Endothelial cell (in vitro differentiated cells): ENCODE results near the gene UPB1. TPM values are rescaled to one million over a fixed set of nuclear protein-coding genes. Genes with fewer than 3 reads are reported as not detected.

Experiments
- DNase-seq: peaks from one replicate; pipeline ENCODE4 v3.0.0; 2021; ENCODE audit warnings: low spot score
- H3K27ac Mint-ChIP-seq: one replicate; pipeline ENCODE4 v1.8.0; 2021; ENCODE audit warnings: mixed read lengths, inconsistent platforms; ENCODE audit not compliant: unreplicated experiment
- H3K27me3 Mint-ChIP-seq: one replicate; pipeline ENCODE4 v1.8.0; 2021; ENCODE audit warnings: mild to moderate bottlenecking, moderate library complexity, mixed read lengths, inconsistent platforms; ENCODE audit not compliant: unreplicated experiment
- H3K36me3 Mint-ChIP-seq: one replicate; pipeline ENCODE4 v1.8.0; 2021; ENCODE audit warnings: mild to moderate bottlenecking, low read depth, mixed read lengths, inconsistent platforms; ENCODE audit not compliant: unreplicated experiment
- H3K4me1 Mint-ChIP-seq: one replicate; pipeline ENCODE4 v1.8.0; 2021; ENCODE audit warnings: mild to moderate bottlenecking, mixed read lengths, inconsistent platforms; ENCODE audit not compliant: unreplicated experiment
- H3K4me3 Mint-ChIP-seq: one replicate; pipeline ENCODE4 v1.8.0; 2021; ENCODE audit warnings: mild to moderate bottlenecking, mixed read lengths, inconsistent platforms; ENCODE audit not compliant: unreplicated experiment
- H3K9me3 Mint-ChIP-seq: one replicate; pipeline ENCODE4 v1.8.0; 2021; ENCODE audit warnings: mixed read lengths, inconsistent platforms; ENCODE audit not compliant: unreplicated experiment
- CTCF ChIP-seq: fragments of 200-600 bp; sonication (generic); IDR thresholded peaks from one replicate; pipeline ENCODE4 v1.5.0; 2021; ENCODE audit warnings: antibody characterized with exemption; ENCODE audit not compliant: unreplicated experiment
- total RNA-seq: library from RNA; stranded (reverse); fragmentation: NEBNext Ultra II Directional; extraction: Animal tissue kit (Norgen Biotek cat#: 25700); gene quantifications from one replicate; pipeline ENCODE4 v1.2.1, GENCODE V29; 2021; ENCODE audit not compliant: unreplicated experiment

Gene UPB1
- total RNA-seq, 1 donor from 2014 or later: 0.13 TPM

- Mint-ChIP-seq H3K36me3 (peaks cover 25% of the 10 kb centered on the region), H3K4me3 (peak within 1 kb of the TSS; percentile 95), H3K9me3 (no peaks in the 10 kb centered on the region), H3K27me3 (peaks cover 14% of the 10 kb centered on the region), H3K4me1 (peaks cover 48% of the 10 kb centered on the region), H3K27ac (peak within 1 kb of the TSS; percentile 98)
- TF ChIP-seq CTCF: no peak
- DNase-seq: peak; percentile 100
Observed at GRCh38 chr22:24555165-24556039, 60.3 kb downstream of the UPB1 start, which contains the start of gene SNRPD3. Gene SNRPD3, plus strand, starts transcription at chr22:24555999. Its CDS starts 1,676 bp downstream, at chr22:24557675.

- H3K9me3 Mint-ChIP-seq: no peaks in the 10 kb centered on the region
- H3K4me1 Mint-ChIP-seq: peaks cover 24% of the 10 kb centered on the region
- H3K36me3 Mint-ChIP-seq: peaks cover 22% of the 10 kb centered on the region
- no peak for TF ChIP-seq CTCF
- no peak overlapping the region for H3K4me3 Mint-ChIP-seq
- H3K27ac Mint-ChIP-seq: no peak overlapping the region
- peaks cover 10% of the 10 kb centered on the region for H3K27me3 Mint-ChIP-seq
- DNase-seq: no peak
Observed at GRCh38 chr22:24559471-24559870, 64.3 kb downstream of the UPB1 start.

GRCh38 chr22:24563246-24563645 is 68.1 kb downstream of the UPB1 start:
- TF ChIP-seq CTCF: no peak
- peaks cover 13% of the 10 kb centered on the region for H3K36me3 Mint-ChIP-seq
- H3K4me3 Mint-ChIP-seq: no peak overlapping the region
- no peak for DNase-seq
- peaks cover 4% of the 10 kb centered on the region for H3K4me1 Mint-ChIP-seq
- H3K9me3 Mint-ChIP-seq: no peaks in the 10 kb centered on the region
- H3K27ac Mint-ChIP-seq: no peak overlapping the region
- H3K27me3 Mint-ChIP-seq: no peaks in the 10 kb centered on the region

GRCh38 chr22:24564376-24565058 is 69.4 kb downstream of the UPB1 start:
- Mint-ChIP-seq H3K36me3 (peaks cover 14% of the 10 kb centered on the region), H3K27me3 (no peaks in the 10 kb centered on the region), H3K4me1 (no peaks in the 10 kb centered on the region), H3K27ac (no peak overlapping the region), H3K4me3 (no peak overlapping the region), H3K9me3 (no peaks in the 10 kb centered on the region)
- TF ChIP-seq CTCF: no peak
- no peak for DNase-seq

- H3K36me3 Mint-ChIP-seq: peaks cover 16% of the 10 kb centered on the region
- H3K27me3 Mint-ChIP-seq: no peaks in the 10 kb centered on the region
- no peaks in the 10 kb centered on the region for H3K9me3 Mint-ChIP-seq
- no peak for TF ChIP-seq CTCF
- no peak overlapping the region for H3K27ac Mint-ChIP-seq
- no peak for DNase-seq
- H3K4me3 Mint-ChIP-seq: no peak overlapping the region
- H3K4me1 Mint-ChIP-seq: no peaks in the 10 kb centered on the region
Observed at GRCh38 chr22:24565077-24565476, 69.9 kb downstream of the UPB1 start.
